Upper lobe of left lung (tissue), 6 donors: Measurements from ENCODE around the gene FAM171A2. TPM values are rescaled to one million over a fixed set of nuclear protein-coding genes. Genes with fewer than 3 reads are reported as not detected.

ENCODE experiments used
- ATAC-seq, 2 donors: fragments of 200-7000 bp; cut with Tn5 transposase; one replicate each; pipeline ENCODE4 v1.9.1; 2022; ENCODE audit warnings: mild to moderate bottlenecking in 2 of 2, moderate library complexity in 2 of 2; ENCODE audit not compliant: low FRiP score in 2 of 2
- DNase-seq, 2 donors: peaks; one replicate each; pipeline ENCODE4 v3.0.0-alpha.2; 2019 to 2020
- H3K27ac ChIP-seq, 4 donors: fragments of 200-600 bp; sonication (generic); one replicate each; pipeline ENCODE4 v1.5.1; 2016 to 2019
- H3K27me3 ChIP-seq, 4 donors: fragments of 200-600 bp; sonication (generic); one replicate each; pipeline ENCODE4 v1.5.1; 2017 to 2019
- H3K36me3 ChIP-seq, 4 donors: fragments of 200-600 bp; sonication (generic); one replicate each; pipeline ENCODE4 v1.5.1; 2016 to 2019
- H3K4me1 ChIP-seq, 4 donors: fragments of 200-600 bp; sonication (generic); one replicate each; pipeline ENCODE4 v1.5.1; 2018 to 2019
- H3K4me3 ChIP-seq, 4 donors: fragments of 200-600 bp; sonication (generic); one replicate each; pipeline ENCODE4 v1.5.1; 2017 to 2019; ENCODE audit warnings: mild to moderate bottlenecking in 2 of 4, moderate library complexity in 1 of 4
- H3K9me3 ChIP-seq, 4 donors: fragments of 200-600 bp; sonication (generic); one replicate each; pipeline ENCODE4 v1.5.1; 2018 to 2019
- CTCF ChIP-seq, 6 experiments: fragments of 450-650 bp in 4 of 6; fragments of 200-600 bp in 2 of 6; sonication (generic) in 2 of 6; IDR thresholded peaks; one replicate each; pipeline ENCODE4 v1.5.1; 2016 to 2019; ENCODE audit warnings: antibody characterized with exemption in 6 of 6
- EP300 ChIP-seq, 4 donors: sonication (generic); formaldehyde crosslinking; IDR thresholded peaks; one replicate each; pipeline ENCODE4 v1.5.1; 2017; ENCODE audit warnings: antibody characterized with exemption in 4 of 4, control low read depth in 2 of 4
- POLR2A ChIP-seq, 4 donors: fragments of 450-650 bp; IDR thresholded peaks; one replicate each; pipeline ENCODE4 v1.5.1; 2016 to 2017; ENCODE audit warnings: antibody characterized with exemption in 4 of 4, mild to moderate bottlenecking in 2 of 4
- POLR2AphosphoS5 ChIP-seq, 2 donors: sonication (generic); formaldehyde crosslinking; IDR thresholded peaks; one replicate each; pipeline ENCODE4 v1.5.1; 2017; ENCODE audit warnings: antibody characterized with exemption in 2 of 2
- WGBS, 2 donors: methylation state at CpG; one replicate each; pipeline ENCODE4 v1.1.5; 2017 to 2018; 5-methylcytosine and 5-hydroxymethylcytosine counted together
- total RNA-seq, 6 donors: library from RNA; depleted of rRNA in 4 of 6; stranded (reverse); fragments of >200 nt in 4 of 6; gene quantifications; one replicate each; pipeline versions ENCODE4 v1.1.0 to v1.2.1, GENCODE V29; 2016 to 2021
- donor health status: DM: no; HTN: no; CAD: no; lungs with moderate emphysema.
- donor health status: DM: no; HTN: yes; CAD: no; lungs with severe emphysema.

Gene FAM171A2
- total RNA-seq, 6 donors from 2014 or later: 0.61 to 4.6 (median 0.98) TPM; not detected in 1

DNA sequence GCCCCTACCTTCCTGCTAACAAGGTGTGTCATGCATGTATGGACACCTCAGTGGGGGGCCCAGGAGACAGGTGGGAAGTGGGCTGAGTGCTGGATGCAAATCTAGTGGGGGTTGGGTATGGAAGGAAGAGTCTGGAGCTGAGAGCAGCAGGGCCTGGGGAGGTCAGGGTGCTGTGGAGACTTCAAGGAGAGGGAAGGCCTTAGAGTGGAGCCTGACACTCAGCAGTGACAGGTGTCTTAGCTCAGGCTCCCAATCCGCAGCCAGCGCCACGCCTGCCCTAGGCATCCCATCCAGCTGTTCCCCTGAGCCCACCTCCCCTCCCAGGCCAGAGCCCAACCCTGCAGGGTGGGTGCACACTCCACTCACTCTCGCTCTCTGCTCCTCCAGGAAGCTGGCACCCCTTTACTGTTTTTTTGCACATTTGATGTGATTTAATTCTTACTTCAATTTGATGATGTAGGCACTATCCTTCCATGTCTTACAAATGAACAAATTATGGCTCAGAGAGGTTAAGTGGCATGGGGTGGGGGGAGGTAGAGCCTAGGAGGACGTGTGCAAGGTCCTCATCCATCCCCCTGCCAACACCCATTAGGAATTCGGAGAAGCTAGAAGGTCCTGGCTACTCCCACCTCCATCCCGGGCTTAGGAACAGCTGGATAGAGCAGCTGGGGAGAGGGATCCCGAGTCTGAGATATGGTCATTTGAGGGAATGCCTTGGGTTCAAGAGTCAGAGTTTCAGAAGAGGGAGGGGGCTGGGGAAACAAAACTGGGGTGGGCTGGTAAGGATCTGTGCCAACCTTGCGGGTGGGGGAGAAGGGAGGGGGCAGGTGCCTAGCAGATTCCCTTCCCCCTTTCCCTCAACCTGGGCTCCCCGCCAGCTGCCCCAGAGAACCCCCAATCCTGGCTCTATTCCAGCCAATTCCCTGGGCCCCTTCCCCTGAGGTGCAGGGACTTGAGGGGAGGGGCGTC lies 2.1 kb downstream of the FAM171A2 start:
- ATAC-seq: no peak
- no peaks in the 10 kb centered on the region for H3K9me3 ChIP-seq
- DNase-seq: no peak
- no peak for TF ChIP-seq POLR2A (IDR thresholded peaks at IDR 0.05)
- no peak for TF ChIP-seq POLR2AphosphoS5 (IDR thresholded peaks at IDR 0.05)
- no peak for TF ChIP-seq EP300 (IDR thresholded peaks at IDR 0.05)
- no peak for TF ChIP-seq CTCF (IDR thresholded peaks at IDR 0.05)
- WGBS, 2 donors: 58 to 63% methylated on average over 8 to 11 of the region's 11 CpGs
- H3K4me1 ChIP-seq: peaks cover 15 to 28% (median 20%) of the 10 kb centered on the region in 4 donors
- no peak overlapping the region for H3K27ac ChIP-seq
- no peaks in the 10 kb centered on the region for H3K36me3 ChIP-seq
- H3K27me3 ChIP-seq: peaks cover 0 to 9% (median 3%) of the 10 kb centered on the region in 4 donors
- H3K4me3 ChIP-seq: no peak overlapping the region

- H3K27ac ChIP-seq: no peak overlapping the region
- no peak for ATAC-seq
- TF ChIP-seq POLR2A (IDR thresholded peaks at IDR 0.05) (no peak), CTCF (IDR thresholded peaks at IDR 0.05) (no peak), EP300 (IDR thresholded peaks at IDR 0.05) (no peak), POLR2AphosphoS5 (IDR thresholded peaks at IDR 0.05) (no peak)
- H3K27me3 ChIP-seq: peaks cover 0 to 9% (median 3%) of the 10 kb centered on the region in 4 donors
- WGBS, 2 donors: 73 to 82% methylated on average over 5 of the region's 5 CpGs
- no peak overlapping the region for H3K4me3 ChIP-seq
- no peaks in the 10 kb centered on the region for H3K9me3 ChIP-seq
- peaks cover 15 to 28% (median 20%) of the 10 kb centered on the region in 4 donors for H3K4me1 ChIP-seq
- DNase-seq: no peak
- no peaks in the 10 kb centered on the region for H3K36me3 ChIP-seq
These were observed 2.8 kb downstream of the FAM171A2 start for GRCh38 chr17:44360826-44361225.

DNA sequence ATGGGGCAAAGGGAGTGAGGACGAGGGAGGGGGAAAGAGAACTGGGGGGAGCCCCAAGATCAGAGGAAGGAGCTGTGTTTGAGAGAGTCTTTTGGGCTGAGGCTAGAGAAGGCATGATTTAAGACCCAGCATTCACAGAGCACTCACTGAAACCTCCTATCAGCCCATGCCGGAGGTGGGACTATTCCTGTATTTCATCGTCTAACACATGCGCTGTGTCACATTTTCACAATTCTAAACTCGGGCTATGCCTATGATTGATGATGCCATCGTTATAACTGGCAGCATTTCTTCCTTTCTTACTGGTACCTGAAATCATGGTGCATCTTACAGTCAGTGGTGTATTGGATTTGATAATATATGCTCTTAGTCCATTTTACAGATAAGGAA lies 3.5 kb downstream of the FAM171A2 start:
- DNase-seq: no peak
- 60 to 67% methylated on average over 6 of the region's 6 CpGs for WGBS, 2 donors
- no peak overlapping the region for H3K4me3 ChIP-seq
- peaks cover 11 to 28% (median 20%) of the 10 kb centered on the region in 4 donors for H3K4me1 ChIP-seq
- no peaks in the 10 kb centered on the region for H3K36me3 ChIP-seq
- no peak for ATAC-seq
- H3K9me3 ChIP-seq: no peaks in the 10 kb centered on the region
- TF ChIP-seq CTCF (IDR thresholded peaks at IDR 0.05) (no peak), POLR2A (IDR thresholded peaks at IDR 0.05) (no peak), POLR2AphosphoS5 (IDR thresholded peaks at IDR 0.05) (no peak), EP300 (IDR thresholded peaks at IDR 0.05) (no peak)
- H3K27me3 ChIP-seq: peaks cover 0 to 9% (median 3%) of the 10 kb centered on the region in 4 donors
- no peak overlapping the region for H3K27ac ChIP-seq

GRCh38 chr17:44359458-44360143 lies 4.1 kb downstream of the FAM171A2 start:
- ATAC-seq (no peak), DNase-seq (no peak)
- Histone ChIP-seq H3K9me3 (no peaks in the 10 kb centered on the region), H3K27me3 (peaks cover 0 to 9% (median 3%) of the 10 kb centered on the region in 4 donors), H3K36me3 (no peaks in the 10 kb centered on the region), H3K4me3 (no peak overlapping the region), H3K27ac (no peak overlapping the region), H3K4me1 (peaks cover 11 to 29% (median 20%) of the 10 kb centered on the region in 4 donors)
- TF ChIP-seq POLR2AphosphoS5 (IDR thresholded peaks at IDR 0.05): no peak
- no peak for TF ChIP-seq CTCF (IDR thresholded peaks at IDR 0.05)
- no peak for TF ChIP-seq POLR2A (IDR thresholded peaks at IDR 0.05)
- no peak for TF ChIP-seq EP300 (IDR thresholded peaks at IDR 0.05)
- WGBS, 2 donors: 93 to 98% methylated on average over 9 to 13 of the region's 14 CpGs
